ENCODE measurements around the gene PIGQ.

DNA sequence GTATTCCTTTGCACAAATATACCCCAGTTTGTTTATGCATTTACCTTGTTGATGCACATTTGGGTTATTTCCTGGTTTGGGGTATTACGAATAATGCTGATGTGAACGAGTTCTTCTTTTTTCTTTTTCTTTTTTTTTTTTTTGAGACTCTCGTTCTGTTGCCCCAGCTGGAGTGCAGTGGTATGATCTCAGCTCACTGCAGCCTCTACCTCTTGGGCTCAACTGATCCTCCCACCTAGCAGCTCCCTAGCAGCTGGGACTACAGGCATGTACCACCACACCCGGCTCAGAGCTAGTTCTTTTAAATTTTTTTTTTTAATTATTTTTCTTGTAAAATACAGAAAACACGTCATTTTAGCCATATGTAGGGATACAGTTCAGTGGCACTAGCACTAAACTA is 34.2 kb downstream of the PIGQ start:
- TF ChIP-seq POLR2A (IDR thresholded peaks at IDR 0.05) (no peak), CTCF (IDR thresholded peaks at IDR 0.05) (no peak), POLR2AphosphoS5 (IDR thresholded peaks at IDR 0.05) (no peak), EP300 (IDR thresholded peaks at IDR 0.05) (no peak)
